CD4-positive, alpha-beta T cell treated with Interleukin-10 for 1 hour (primary cell): ENCODE measurements around the gene SUCO.
"Not testable (repeated sequence)": the region's sequence is repeated elsewhere in the genome, so short reads cannot be mapped to it uniquely, and the experiment has no call there.

ENCODE experiments used
- DNase-seq: peaks from one replicate; pipeline ENCODE4 v3.0.0-alpha.2; 2020

The SUCO gene, protein sequence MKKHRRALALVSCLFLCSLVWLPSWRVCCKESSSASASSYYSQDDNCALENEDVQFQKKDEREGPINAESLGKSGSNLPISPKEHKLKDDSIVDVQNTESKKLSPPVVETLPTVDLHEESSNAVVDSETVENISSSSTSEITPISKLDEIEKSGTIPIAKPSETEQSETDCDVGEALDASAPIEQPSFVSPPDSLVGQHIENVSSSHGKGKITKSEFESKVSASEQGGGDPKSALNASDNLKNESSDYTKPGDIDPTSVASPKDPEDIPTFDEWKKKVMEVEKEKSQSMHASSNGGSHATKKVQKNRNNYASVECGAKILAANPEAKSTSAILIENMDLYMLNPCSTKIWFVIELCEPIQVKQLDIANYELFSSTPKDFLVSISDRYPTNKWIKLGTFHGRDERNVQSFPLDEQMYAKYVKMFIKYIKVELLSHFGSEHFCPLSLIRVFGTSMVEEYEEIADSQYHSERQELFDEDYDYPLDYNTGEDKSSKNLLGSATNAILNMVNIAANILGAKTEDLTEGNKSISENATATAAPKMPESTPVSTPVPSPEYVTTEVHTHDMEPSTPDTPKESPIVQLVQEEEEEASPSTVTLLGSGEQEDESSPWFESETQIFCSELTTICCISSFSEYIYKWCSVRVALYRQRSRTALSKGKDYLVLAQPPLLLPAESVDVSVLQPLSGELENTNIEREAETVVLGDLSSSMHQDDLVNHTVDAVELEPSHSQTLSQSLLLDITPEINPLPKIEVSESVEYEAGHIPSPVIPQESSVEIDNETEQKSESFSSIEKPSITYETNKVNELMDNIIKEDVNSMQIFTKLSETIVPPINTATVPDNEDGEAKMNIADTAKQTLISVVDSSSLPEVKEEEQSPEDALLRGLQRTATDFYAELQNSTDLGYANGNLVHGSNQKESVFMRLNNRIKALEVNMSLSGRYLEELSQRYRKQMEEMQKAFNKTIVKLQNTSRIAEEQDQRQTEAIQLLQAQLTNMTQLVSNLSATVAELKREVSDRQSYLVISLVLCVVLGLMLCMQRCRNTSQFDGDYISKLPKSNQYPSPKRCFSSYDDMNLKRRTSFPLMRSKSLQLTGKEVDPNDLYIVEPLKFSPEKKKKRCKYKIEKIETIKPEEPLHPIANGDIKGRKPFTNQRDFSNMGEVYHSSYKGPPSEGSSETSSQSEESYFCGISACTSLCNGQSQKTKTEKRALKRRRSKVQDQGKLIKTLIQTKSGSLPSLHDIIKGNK (N-terminal part only)

DNA sequence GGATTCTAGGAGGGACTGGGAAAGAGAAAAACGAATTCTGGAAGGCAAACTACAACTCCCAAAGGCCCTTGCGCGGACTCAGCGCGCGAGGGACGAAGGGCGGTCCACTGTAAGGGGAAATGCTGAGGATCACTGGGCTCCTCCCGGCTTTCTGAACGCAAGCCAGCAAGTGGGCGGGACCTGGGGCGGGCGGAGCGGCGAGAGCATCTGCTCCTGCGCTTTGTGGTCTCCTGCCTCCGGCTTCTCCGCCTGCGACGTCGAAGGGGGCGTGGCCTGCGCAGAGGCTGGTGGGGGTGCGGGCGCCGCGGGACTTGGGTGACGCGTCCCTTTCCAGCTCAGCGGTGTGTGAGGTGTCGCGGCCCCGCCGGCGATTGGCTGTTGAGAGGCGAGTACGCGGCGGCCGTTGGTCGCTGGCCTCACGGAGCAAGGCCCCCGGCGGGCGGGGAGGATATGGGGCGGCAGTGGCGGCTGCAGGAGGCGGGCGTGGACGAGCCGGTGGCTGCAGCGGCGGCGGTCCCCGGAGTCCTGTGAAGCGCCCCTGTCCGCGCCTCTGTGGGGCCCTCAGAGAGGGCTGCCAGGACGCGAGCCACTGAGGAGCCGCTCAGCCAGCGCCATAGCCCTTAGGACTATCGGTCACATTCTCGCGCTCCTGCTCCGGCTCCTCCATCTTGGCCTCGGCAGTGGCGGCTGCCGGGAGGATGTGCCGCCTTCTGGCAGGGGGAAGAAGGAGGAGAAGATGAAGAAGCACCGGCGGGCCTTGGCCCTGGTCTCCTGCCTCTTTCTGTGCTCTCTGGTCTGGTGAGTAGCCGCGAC lies at the start of gene SUCO:
Gene SUCO, plus strand, starts transcription at position 451 of the 813 bp plus-strand sequence. Its CDS starts 286 bp downstream, at position 737.
- peak; percentile 100 for DNase-seq

DNA sequence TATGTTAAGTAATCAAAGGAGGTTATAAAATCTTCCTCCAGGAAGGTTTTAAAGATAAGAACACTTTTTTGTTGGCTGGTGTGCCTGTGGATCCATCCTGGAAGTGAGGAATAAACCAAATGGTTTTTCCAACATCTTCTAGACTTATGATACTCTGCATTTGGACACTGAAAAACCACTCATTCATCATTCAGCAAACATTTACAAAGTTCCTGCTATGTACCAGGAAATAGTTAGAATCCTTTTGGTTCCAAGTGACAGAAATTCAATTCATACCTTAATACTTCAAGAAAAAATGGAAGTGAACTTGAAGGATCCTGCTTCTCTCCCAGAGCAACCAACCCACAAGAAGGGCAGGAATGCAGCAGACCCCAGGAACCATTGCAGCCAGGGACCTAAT lies 49.5 kb upstream of the SUCO start:
- DNase-seq = no peak

DNA sequence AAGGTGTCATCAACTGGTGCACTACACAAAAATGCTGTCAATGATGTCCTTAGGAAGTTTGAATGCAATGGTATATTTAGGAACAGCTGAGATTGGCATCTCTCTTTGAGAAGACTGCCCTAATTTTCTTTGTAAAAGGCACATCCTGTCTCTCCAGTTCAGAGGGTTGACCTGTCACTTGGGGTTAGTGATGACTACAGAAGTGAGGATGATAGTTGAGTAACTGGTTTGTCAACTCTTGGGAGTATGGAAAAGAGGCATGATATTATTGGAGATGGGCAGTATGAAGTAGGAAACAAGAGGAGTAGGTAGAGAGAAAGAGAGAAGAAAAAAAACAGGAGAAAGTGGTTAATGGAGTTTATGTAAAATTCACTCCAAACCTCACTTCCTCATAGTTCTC lies 48.7 kb upstream of the SUCO start:
- no peak for DNase-seq

DNA sequence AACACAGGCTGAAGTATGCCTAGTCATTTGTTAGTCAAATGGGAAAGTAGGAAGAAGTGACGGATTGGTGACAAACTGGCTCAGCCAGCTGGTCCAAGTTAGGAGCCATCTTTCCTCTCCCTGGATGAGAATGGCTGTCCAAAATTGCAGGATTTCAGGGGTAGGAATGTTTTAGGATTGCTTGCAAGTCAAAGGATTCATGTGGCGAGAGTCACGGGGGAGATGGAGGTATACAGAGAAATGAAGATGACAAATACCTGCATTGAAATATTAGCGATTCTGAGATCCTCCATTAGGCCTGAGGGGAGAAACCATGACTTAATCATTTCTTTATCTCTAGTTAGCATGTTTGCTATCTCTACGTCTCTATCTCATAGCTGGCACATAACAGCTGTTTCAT lies 47.3 kb upstream of the SUCO start:
- DNase-seq = no peak

DNA sequence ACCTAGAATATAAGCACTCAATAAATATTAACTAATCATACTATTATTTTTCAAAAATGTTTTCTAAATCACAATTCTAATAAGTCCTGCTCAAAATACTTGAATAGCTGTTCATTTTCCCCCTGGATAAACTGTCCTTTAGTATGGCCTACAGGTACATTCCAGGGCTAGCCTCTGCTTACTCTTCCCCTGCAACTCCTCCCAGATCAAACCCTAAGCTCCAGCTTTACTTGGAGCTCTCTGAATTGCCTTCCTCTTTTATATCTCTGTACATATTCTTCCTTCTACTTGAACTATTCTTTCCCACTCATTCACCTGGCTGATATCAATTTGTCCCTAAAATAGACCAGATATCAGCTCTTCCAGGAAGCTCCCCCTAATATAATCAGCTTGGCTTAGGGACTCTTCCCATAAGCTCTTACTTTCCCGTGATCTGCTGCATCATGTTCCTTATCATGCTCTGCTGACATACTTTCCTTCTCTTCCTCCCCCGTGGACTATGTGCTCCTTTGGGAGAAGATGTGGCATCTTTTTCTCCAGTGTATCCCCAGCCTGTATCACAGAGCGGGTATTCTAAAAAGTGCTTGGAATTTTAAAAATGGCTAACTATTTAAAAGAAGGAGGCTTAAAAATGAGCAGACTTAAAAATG lies 46.0 kb upstream of the SUCO start:
- DNase-seq = no peak

DNA sequence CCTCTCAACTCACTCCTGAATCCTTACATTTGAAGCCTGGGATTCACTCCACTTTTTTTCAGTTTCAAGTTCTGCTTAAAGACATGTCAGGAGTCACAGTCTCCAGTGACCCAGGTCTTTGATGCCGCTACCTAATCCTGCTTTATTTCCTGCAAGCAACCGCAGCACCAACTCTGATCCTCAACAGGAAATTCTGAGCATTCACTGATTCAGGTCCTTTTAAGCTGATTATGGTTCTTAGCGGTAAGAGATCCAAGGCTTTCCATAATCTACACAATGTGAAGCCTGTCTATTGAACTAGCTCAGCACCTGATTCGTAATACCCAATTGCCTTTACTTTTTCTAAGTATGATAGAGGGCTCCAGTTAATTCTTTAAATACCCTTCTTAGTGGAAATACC lies 45.4 kb upstream of the SUCO start:
- DNase-seq = no peak

DNA sequence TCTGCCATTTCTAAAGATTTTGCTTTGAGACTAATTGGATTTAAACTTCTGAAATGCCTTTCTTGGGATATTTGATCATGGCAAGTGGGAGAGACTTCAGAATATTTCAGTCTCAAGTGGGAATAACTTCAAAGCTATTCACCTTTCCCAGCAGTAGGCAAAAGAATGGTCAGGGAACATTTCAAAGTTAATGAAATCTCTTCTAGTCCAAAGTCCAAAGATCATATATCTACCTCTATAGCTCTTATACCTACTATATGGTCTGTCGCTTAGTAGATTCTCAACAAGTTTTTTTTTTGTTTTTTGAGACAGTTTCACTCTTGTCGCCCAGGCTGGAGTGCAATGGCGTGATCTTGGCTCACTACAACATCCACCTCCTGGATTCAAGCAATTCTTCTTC lies 44.6 kb upstream of the SUCO start:
- no peak for DNase-seq

DNA sequence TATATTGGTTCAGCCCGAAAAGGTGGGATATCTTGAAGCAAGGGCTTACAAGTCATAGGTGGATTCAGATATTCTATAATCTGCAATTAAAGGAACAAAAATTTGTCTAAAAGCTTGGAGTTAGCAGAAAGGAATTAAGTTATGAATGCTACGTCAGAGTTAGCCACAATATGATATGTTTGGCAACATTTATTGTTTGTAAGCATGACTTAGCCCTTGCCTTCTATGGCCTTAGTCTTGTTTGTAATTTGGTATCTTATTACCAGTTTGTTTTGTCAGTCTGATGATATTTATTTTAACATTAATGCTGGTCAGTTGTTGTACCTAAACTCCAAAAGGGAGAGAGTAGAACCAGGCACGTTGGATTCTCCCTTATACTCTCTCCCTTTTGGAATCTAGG lies 43.1 kb upstream of the SUCO start:
- DNase-seq = no peak

DNA sequence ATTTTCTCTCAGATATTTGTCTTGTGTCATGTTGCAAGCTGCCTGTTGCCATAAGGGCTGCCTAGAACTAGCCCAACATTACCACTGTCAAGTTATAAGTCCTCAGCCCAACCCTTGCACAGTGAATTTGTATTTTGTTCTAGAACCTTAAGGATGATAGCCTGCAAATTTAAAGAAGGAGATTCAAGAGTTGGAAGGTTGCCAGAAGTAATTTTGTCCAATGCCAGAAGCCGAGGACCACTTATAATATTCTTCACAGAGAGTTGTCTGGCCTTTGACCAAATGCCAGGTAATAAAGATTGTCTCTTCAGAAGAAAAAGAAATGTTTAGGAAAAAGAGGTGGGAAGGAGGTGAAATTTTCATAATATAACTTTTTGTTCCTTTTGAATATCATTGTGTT lies 40.5 kb upstream of the SUCO start:
- no peak for DNase-seq

DNA sequence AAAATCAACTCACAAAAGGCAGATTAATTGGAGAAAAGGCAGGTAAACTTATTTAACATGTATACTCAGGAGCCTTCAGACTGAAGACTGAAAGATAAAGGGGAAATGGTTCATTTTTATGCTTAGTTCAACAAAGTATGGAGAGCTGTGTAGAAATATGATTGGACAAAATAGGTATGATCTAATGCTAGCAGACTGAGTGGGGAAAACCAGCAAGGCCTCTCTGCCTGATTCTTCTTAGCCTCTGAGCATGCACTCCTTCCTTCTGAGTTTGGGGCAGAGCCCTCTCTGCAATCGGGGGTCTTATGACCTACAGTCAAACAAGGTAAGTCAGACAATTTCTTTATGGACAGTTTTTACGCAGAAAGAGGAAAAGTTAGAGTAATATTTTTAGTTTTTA lies 38.8 kb upstream of the SUCO start:
- DNase-seq = no peak

DNA sequence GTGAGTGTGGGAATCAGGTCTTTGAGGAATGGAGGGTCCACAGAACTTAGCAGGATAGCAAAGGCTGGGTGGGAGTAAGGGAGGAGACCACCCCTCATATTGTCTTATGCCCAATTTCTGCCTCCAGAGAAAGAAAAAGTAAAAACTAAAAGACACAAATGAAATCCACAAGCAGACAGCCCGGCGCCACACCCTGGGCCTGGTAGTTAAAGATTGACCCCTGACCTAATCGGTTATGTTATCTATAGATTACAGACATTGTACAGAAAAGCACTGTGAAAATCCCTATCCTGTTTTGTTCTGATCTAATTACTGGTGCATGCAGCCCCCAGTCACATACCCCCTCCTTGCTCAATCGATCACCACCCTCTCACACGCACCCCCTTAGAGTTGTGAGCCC lies 36.8 kb upstream of the SUCO start:
- DNase-seq = not testable (repeated sequence)

DNA sequence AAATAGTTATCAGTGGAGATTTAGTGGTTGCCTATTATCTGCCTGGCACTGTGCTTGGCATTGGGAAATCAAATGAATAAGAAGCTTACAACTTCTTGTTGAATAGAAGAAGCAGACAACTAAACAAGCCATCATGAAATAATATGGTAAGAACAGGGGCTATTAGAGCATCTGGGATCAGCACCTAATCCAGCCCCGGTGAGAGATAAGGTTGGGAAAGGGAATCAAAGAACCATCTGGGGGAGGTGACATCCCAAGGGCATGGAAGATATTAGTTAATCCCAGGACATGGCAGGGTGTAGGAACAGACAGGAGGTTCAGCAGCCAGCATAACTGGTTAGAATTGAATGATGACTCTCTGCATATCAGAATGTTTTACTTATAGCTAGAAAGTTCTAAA lies 36.3 kb upstream of the SUCO start:
- no peak for DNase-seq

DNA sequence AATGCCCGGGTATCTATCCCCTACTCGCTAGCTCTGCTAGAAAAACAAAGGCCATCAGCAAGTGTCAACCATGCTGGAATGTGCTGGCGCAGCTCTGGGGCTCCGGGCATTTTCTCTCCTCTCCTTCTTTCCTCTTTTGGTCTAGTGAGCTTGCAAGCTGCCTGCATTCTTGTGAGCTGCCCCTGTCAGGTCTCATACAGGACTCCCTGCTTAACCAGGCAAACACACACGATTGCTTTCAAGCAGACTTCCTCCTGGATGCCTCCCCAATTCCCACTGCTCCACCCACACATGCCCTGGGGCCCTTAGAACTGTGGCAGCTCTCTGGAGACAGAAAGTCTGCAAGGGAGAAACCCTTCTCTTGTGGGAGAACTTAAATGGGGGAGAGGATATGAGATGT lies 35.7 kb upstream of the SUCO start:
- DNase-seq = no peak

DNA sequence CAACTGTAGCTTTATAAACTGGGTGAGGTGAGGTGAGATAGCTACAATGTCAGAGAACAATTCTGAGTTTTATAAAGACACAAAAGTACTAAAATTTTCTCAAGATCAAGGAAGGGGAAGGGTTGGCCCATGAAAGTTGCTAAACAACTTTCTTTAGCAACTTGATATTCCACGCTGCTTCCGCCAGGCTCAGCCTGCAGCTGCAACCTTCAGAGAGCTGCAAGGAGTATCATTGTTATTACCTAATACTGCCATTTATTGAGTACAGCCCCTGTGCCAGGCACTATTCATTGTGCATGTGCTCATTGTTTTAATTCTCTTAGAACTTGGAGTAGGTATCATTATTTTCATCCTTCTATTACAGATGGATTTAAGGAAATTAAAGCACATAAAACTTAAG lies 34.1 kb upstream of the SUCO start:
- no peak for DNase-seq

DNA sequence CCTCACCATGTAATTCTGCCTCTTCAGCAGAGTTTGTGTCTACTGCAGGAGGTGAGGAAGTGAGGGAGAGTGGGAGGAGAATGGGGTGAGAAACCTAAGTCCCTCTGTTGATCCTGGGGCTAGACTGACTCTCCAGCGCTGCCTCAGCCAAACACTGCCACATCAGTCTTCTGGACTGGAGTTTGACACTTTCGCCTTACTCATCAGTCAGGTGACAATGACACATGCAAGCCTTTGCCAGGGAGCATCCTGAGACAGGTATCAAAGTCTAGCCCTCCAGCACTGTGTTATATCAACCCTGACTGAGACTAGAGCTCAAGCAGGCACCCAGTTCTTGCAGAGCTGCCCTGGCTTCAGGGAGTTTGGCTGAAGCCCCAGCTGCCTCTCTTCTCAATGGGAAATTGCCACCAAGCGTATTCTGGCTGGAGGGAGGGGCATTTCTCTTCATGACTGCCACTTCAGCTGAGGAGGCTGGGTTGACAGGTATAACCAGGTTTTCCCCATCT lies 33.3 kb upstream of the SUCO start:
- DNase-seq = no peak

DNA sequence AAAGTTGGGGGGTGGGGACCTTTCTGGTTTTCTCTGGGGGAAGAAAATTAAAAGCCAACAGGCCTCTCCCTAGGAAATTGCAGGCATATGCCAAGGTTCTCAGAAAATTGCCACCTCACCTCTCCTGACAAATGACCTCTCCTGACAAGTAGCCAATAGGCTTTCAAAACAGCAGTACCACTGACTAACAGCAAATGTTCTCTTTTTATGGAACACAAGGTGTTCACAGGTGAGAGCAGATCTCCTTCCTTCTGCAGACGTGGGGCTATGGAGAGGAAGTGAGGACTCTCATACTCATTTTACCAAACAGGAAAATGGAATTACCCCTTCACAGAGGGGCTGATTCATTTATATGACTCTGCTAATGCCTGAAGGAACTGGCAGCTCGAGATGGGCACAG lies 32.7 kb upstream of the SUCO start:
- DNase-seq = no peak

DNA sequence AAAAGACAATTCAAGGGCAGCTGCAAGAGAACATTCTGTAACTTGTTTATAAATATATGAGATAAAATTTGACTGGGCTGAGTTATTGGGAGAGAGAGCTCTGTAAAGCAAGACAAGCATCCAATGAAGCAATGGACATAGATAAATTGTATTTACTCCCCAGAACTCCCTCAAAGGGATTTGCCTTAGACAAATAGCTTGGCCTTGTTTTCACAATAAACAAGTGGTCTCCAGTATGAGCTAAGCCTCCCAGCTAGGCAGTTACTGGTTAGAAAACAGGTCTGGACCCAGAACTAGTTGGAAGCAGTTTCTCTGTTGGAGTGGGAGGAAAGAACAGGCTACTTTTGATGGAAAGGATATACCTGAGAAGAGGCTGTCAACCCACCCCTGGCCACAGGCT lies 25.2 kb upstream of the SUCO start:
- DNase-seq = no peak

DNA sequence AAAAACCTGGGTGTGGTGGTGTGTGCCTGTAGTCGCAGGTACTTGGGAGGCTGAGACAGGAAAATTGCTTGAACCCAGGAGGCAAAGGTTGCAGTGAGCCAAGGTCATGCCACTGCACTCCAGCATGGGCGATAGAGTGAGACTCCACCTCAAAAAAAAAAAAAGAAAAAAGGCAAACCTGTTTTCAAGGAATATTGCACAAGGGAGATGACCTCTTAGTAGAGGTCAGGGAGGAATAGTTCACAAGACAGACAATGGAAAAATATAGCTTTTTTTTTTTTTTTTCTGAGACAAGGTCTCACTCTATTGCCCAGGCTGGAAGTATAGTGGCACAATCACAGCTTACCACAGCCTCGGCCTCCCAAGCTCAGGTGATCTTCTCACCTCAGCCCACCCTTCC lies 22.5 kb upstream of the SUCO start:
- DNase-seq = no peak

DNA sequence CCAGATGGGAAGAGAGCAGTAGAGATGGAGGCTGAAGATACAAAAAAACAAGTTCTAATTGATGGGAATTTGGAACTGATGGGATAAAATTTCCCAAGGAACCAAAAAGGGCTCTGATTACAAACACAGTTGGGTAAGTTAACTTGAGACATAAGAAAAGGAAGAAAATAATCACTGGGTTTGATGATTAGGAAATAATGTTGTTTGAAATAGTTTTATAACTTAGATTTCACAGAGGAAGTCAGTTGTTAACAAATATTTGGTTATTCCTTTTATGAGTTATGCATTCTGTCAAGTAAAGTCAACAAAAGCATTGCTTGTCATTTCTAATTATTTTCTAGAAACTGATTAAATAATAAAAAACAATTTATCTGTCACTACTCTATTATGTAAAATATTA lies 20.4 kb upstream of the SUCO start:
- DNase-seq = no peak

DNA sequence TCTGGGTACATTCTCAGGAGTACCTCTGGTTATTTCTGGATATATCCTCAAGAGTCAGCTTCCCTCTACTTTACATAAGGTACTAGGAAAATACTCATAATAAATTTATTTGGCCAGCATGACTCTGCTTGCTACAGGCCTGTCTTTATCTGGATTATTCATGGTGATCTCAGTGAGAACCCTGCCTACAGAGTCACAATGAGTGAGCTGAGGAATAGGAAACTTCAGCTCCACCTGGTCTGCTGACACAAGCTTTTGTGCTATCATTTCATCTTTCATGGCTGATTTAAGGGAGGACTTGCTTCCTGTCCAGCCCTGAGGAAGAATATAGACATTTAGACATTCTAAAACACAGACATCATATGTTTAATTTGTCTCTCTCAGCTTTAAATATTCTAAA lies 19.5 kb upstream of the SUCO start:
- no peak for DNase-seq

DNA sequence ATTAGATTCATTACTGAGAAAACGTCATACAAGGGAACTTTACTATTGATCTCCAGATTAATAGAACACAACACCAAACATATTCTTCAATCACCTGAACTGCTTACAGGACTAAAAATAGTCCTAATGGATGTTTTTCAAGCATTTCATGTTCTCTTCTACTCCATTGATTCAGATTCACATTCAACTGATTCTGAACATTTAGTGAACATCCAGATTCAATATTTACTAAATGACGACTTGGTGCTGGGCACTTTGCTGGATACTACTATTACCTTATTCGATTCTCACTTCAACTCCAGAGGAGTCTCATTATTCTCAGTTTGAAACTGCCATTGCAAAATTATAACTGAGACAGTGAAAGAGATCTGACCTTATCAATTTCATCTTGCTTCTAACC lies 18.8 kb upstream of the SUCO start:
- DNase-seq = no peak

DNA sequence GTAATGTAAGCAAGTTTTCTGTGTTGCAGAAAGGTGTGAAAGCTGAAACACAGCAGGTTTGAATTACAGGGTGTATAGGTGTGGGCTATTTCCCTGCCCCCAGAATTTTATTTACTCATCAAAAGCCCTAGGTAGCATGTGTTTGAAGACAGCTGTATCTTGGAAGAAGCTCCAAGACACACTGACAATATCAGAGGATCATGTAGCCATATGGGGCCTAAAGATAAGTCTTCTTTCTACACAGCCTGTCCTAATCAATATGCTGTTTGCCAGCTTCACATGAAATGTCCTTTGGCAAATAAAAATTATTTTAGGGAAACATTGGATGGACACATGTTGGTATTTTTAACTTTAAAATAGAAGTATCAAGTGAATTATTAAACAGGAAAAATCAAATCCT lies 17.5 kb upstream of the SUCO start:
- no peak for DNase-seq
